ENCODE data around the gene DERA. TPM values are rescaled to one million over a fixed set of nuclear protein-coding genes. Genes with fewer than 3 reads are reported as not detected.

The DERA gene
- total and polyA plus RNA-seq, 9 of the 15 experiments (the other 6 are each of a cell fraction or from before 2014, with no cell fraction given) = 5.5 to 15.5 (median 7.8) TPM

GRCh38 chr12:15897433-15897832 is 13.7 kb upstream of the DERA start (continued):
- TF ChIP-seq U2AF2 (optimal IDR thresholded peaks at IDR 0.05; ENCODE audit: low read depth, low read length) = no peak
- TF ChIP-seq CREM (IDR thresholded peaks at IDR 0.05; ENCODE audit: low read depth) = no peak

DNA sequence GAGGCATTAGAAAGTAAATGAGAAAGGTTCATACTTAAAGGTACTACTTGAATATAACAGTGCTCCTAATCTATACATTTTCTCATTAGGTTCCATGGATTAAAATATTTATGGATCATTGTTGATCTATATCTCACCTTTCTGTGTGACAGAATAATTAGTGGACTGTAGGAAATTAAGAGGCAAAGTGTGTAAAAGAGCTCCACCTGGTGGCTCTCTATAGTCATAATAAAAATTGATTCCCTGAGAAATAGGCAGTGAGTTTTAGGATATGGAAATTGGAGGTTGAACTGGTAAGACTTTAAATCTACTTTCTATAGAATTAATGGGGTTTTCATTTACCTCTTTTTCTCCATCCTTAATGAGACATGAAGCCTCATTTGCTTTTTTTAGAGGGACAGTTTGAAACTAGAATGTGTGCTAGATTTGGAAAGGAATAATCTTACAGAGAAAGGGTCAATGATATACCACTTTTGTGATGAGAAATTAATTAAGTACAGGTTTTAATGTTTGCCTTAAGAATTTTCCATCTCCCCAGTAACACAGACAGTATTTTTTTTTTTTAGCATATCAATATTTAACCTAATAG is 11.8 kb upstream of the DERA start:
- POLR2A ChIA-PET = interaction anchor here (0.5 kb wide), 1 partner anchor 69 kb away, joined by 3 read pairs; no protein-coding TSS in a partner anchor
- TF ChIP-seq, protein P1, sequence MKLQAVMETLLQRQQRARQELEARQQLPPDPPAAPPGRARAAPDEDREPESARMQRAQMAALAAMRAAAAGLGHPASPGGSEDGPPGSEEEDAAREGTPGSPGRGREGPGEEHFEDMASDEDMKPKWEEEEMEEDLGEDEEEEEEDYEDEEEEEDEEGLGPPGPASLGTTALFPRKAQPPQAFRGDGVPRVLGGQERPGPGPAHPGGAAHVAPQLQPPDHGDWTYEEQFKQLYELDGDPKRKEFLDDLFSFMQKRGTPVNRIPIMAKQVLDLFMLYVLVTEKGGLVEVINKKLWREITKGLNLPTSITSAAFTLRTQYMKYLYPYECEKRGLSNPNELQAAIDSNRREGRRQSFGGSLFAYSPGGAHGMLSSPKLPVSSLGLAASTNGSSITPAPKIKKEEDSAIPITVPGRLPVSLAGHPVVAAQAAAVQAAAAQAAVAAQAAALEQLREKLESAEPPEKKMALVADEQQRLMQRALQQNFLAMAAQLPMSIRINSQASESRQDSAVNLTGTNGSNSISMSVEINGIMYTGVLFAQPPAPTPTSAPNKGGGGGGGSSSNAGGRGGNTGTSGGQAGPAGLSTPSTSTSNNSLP (IDR thresholded peaks at IDR 0.05; ENCODE audit: borderline replicate concordance, low read depth, low read length) = 0 out of 2 replicates have a peak, but pooled peaks have one; percentile 25
- TF ChIP-seq, protein P2, sequence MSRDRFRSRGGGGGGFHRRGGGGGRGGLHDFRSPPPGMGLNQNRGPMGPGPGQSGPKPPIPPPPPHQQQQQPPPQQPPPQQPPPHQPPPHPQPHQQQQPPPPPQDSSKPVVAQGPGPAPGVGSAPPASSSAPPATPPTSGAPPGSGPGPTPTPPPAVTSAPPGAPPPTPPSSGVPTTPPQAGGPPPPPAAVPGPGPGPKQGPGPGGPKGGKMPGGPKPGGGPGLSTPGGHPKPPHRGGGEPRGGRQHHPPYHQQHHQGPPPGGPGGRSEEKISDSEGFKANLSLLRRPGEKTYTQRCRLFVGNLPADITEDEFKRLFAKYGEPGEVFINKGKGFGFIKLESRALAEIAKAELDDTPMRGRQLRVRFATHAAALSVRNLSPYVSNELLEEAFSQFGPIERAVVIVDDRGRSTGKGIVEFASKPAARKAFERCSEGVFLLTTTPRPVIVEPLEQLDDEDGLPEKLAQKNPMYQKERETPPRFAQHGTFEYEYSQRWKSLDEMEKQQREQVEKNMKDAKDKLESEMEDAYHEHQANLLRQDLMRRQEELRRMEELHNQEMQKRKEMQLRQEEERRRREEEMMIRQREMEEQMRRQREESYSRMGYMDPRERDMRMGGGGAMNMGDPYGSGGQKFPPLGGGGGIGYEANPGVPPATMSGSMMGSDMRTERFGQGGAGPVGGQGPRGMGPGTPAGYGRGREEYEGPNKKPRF (IDR thresholded peaks at IDR 0.05; ENCODE audit: low read depth, low read length) = no peak
- TF ChIP-seq ATF2 (CRISPR knock-in tag; IDR thresholded peaks at IDR 0.05) (no peak), TFE3 (CRISPR knock-in tag; IDR thresholded peaks at IDR 0.05) (no peak), TAF9B (IDR thresholded peaks at IDR 0.05; ENCODE audit: partially characterized antibody) (no peak), ZNF589 (CRISPR knock-in tag; IDR thresholded peaks at IDR 0.05; ENCODE audit: low read depth) (no peak), CBX8 (IDR thresholded peaks at IDR 0.05; ENCODE audit: borderline replicate concordance, extremely low read depth, low read depth, low read length, poor library complexity, severe bottlenecking) (no peak), KLF10 (CRISPR knock-in tag; IDR thresholded peaks at IDR 0.05) (no peak), L3MBTL2 (IDR thresholded peaks at IDR 0.05) (no peak), SRF (CRISPR knock-in tag; IDR thresholded peaks at IDR 0.05) (no peak), ZNF699 (CRISPR knock-in tag; IDR thresholded peaks at IDR 0.05; ENCODE audit: insufficient replicate concordance) (no peak)

More for the DNA sequence above, 11.8 kb upstream of the DERA start:
- Histone ChIP-seq H3K36me3 (ENCODE audit: control insufficient read depth, insufficient read depth, low read length) (peaks cover 88% of the 10 kb centered on the region), H3K27ac (ENCODE audit: extremely low read depth, low read depth, low read length) (no peak overlapping the region), H3K4me2 (ENCODE audit: insufficient read depth, low read length) (no peak overlapping the region), H3K27me3 (ENCODE audit: control insufficient read depth in 2 of 2, insufficient read depth in 2 of 2, low read length in 2 of 2) (no peaks in the 10 kb centered on the region), H3K9ac (ENCODE audit: insufficient read depth in 1 of 2, low read depth in 2 of 2, low read length in 2 of 2) (no peak overlapping the region), H3K9me1 (ENCODE audit: control insufficient read depth, insufficient read depth, low read length) (no peaks in the 10 kb centered on the region), H3K9me3 (replicated peaks; ENCODE audit: control insufficient read depth, insufficient read depth, low read depth, low read length) (no peaks in the 10 kb centered on the region), H3K4me1 (replicated peaks in 1 of 2; ENCODE audit: control insufficient read depth in 2 of 2, insufficient read depth in 2 of 2, low read length in 2 of 2) (no peaks in the 10 kb centered on the region), H2AFZ (ENCODE audit: low read depth, low read length) (no peak overlapping the region), H3K79me2 (ENCODE audit: control insufficient read depth, insufficient read depth, low read length) (no peaks in the 10 kb centered on the region), H4K20me1 (replicated peaks; ENCODE audit: control insufficient read depth, insufficient read depth, low read length) (no peaks in the 10 kb centered on the region), H3K4me3 (no peak overlapping the region)
- intact Hi-C loops (cut with micrococcal nuclease) (no loop called here), in situ Hi-C loops (cut with MboI) (loop anchor here (25.0 kb wide), 1 partner anchor 1087 kb away; the partner anchor contains the start of genes C12orf60, SMCO3 and WBP11)
- no TSS peak for BruUV-seq (replicated peaks)
- FAIRE-seq = peak; percentile 42
- peak in 3 of 4 experiments; percentile 13 to 25 (median 13) for DNase-seq (ENCODE audit: extremely low read depth in 1 of 4, low spot score in 3 of 4)
- 0 out of 3 replicates have a peak, but pooled peaks have one; percentile 36 for ATAC-seq
- CTCF ChIA-PET (ENCODE audit: low intra/inter-chr PET ratio) = no interaction called here

Measured in K562 (cell line).